Loucy (cell line): ENCODE data around the gene RANBP3.

Source experiments
- H2AFZ ChIP-seq: fragments of 200-600 bp; sonication (generic); 2 replicates; pipeline ENCODE4 v1.6.0; 2016; ENCODE audit warnings: antibody characterized with exemption, mild to moderate bottlenecking, low read length, moderate library complexity
- H3F3A ChIP-seq: fragments of 200-600 bp; 2 replicates; pipeline ENCODE4 v1.6.0; 2016; ENCODE audit warnings: antibody characterized with exemption, low read depth, mild to moderate bottlenecking
- H3K27me3 ChIP-seq: fragments of 200-600 bp; sonication (generic); 2 replicates; pipeline ENCODE4 v1.6.1; 2014; ENCODE audit warnings: low read length, mild to moderate bottlenecking; ENCODE audit not compliant: insufficient read depth, poor library complexity, severe bottlenecking
- H3K36me3 ChIP-seq: fragments of 200-600 bp; sonication (generic); 2 replicates; pipeline ENCODE4 v1.6.1; 2016; ENCODE audit warnings: low read length; ENCODE audit not compliant: insufficient read depth
- H3K4me1 ChIP-seq: fragments of 200-600 bp; sonication (generic); 2 replicates; pipeline ENCODE4 v1.5.1; 2014; ENCODE audit warnings: low read length, mild to moderate bottlenecking; ENCODE audit not compliant: insufficient read depth, poor library complexity, severe bottlenecking
- H3K4me2 ChIP-seq: fragments of 200-600 bp; sonication (generic); 2 replicates; pipeline ENCODE4 v1.6.0; 2014; ENCODE audit warnings: antibody characterized with exemption, low read length, low read depth, mild to moderate bottlenecking; ENCODE audit not compliant: poor library complexity, severe bottlenecking
- H3K4me3 ChIP-seq: fragments of 200-600 bp; sonication (generic); 2 replicates; pipeline ENCODE4 v1.5.1; 2014; ENCODE audit warnings: low read length, mild to moderate bottlenecking, mixed read lengths; ENCODE audit not compliant: poor library complexity, severe bottlenecking
- H3K79me2 ChIP-seq: fragments of 200-600 bp; sonication (generic); 2 replicates; pipeline ENCODE4 v1.6.1; 2014; ENCODE audit warnings: low read length; ENCODE audit not compliant: insufficient read depth
- H3K9ac ChIP-seq: fragments of 200-600 bp; sonication (generic); 2 replicates; pipeline ENCODE4 v1.6.0; 2014; ENCODE audit warnings: mild to moderate bottlenecking, low read depth, low read length, moderate library complexity; ENCODE audit not compliant: poor library complexity, severe bottlenecking
- H3K9me2 ChIP-seq: fragments of 200-600 bp; sonication (generic); replicated peaks from 2 replicates; pipeline ENCODE4 v1.6.1; 2016; ENCODE audit warnings: low read depth, low read length, mixed read lengths
- H3K9me3 ChIP-seq: fragments of 200-600 bp; sonication (generic); 2 replicates; pipeline ENCODE4 v1.6.1; 2014; ENCODE audit warnings: mild to moderate bottlenecking, antibody characterized with exemption, low read length, low read depth; ENCODE audit not compliant: insufficient read depth
- H4K20me1 ChIP-seq: fragments of 200-600 bp; sonication (generic); 2 replicates; pipeline ENCODE4 v1.6.0; 2014; ENCODE audit warnings: antibody characterized with exemption, low read length, mild to moderate bottlenecking; ENCODE audit not compliant: insufficient read depth, poor library complexity, severe bottlenecking
- CTCF ChIP-seq: fragments of 200-600 bp; sonication (generic); conservative IDR thresholded peaks from 2 replicates; pipeline ENCODE4 v1.5.1; 2014; ENCODE audit warnings: mild to moderate bottlenecking, antibody characterized with exemption, low read length
- EZH2phosphoT487 ChIP-seq: fragments of 200-600 bp; IDR thresholded peaks from 2 replicates; pipeline ENCODE4 v1.6.1; 2018; ENCODE audit warnings: antibody characterized with exemption, mild to moderate bottlenecking, moderate library complexity, borderline replicate concordance

RANBP3 gene

GRCh38 chr19:5895409-5895808 lies 82.5 kb downstream of the RANBP3 start:
- Histone ChIP-seq H3K4me2 (no peak overlapping the region), H3K4me1 (no peaks in the 10 kb centered on the region), H3F3A (no peaks in the 10 kb centered on the region), H4K20me1 (peaks cover 7% of the 10 kb centered on the region), H2AFZ (no peak overlapping the region), H3K27me3 (no peaks in the 10 kb centered on the region), H3K79me2 (peaks cover 25% of the 10 kb centered on the region; the same call in 1 of the 2 replicates), H3K9me2 (no peaks in the 10 kb centered on the region), H3K36me3 (peaks cover 18% of the 10 kb centered on the region; the same call in 1 of the 2 replicates), H3K4me3 (no peak overlapping the region), H3K9me3 (no peaks in the 10 kb centered on the region), H3K9ac (no peak overlapping the region)
- TF ChIP-seq EZH2phosphoT487 (no peak), CTCF (no peak)

- H3K9me2 ChIP-seq: no peaks in the 10 kb centered on the region
- H3K79me2 ChIP-seq: peaks cover 19% of the 10 kb centered on the region; the same call in 1 of the 2 replicates
- no peak overlapping the region for H3K4me3 ChIP-seq
- no peaks in the 10 kb centered on the region for H3F3A ChIP-seq
- H3K4me1 ChIP-seq: no peaks in the 10 kb centered on the region
- H3K27me3 ChIP-seq: no peaks in the 10 kb centered on the region
- H2AFZ ChIP-seq: no peak overlapping the region
- no peak overlapping the region for H3K9ac ChIP-seq
- no peaks in the 10 kb centered on the region for H3K9me3 ChIP-seq
- peaks cover 18% of the 10 kb centered on the region; the same call in 1 of the 2 replicates for H3K36me3 ChIP-seq
- no peak overlapping the region for H3K4me2 ChIP-seq
- TF ChIP-seq CTCF (no peak), EZH2phosphoT487 (no peak)
- peaks cover 4% of the 10 kb centered on the region for H4K20me1 ChIP-seq
Observed at GRCh38 chr19:5894704-5895349, 83.1 kb downstream of the RANBP3 start.

- TF ChIP-seq EZH2phosphoT487 (no peak), CTCF (no peak)
- no peaks in the 10 kb centered on the region for H3K9me3 ChIP-seq
- H3K79me2 ChIP-seq: peaks cover 17% of the 10 kb centered on the region; the same call in 1 of the 2 replicates
- H2AFZ ChIP-seq: no peak overlapping the region
- no peaks in the 10 kb centered on the region for H3K27me3 ChIP-seq
- peaks cover 18% of the 10 kb centered on the region; the same call in 1 of the 2 replicates for H3K36me3 ChIP-seq
- H3K4me2 ChIP-seq: no peak overlapping the region
- H3F3A ChIP-seq: no peaks in the 10 kb centered on the region
- H3K4me1 ChIP-seq: no peaks in the 10 kb centered on the region
- H4K20me1 ChIP-seq: peaks cover 4% of the 10 kb centered on the region
- no peaks in the 10 kb centered on the region for H3K9me2 ChIP-seq
- no peak overlapping the region for H3K4me3 ChIP-seq
- H3K9ac ChIP-seq: no peak overlapping the region
Observed at GRCh38 chr19:5893907-5894703, 83.8 kb downstream of the RANBP3 start.
